Mesenteric fat pad (tissue), 1 donor: ENCODE data around the gene GPATCH8. TPM values are rescaled to one million over a fixed set of nuclear protein-coding genes. Genes with fewer than 3 reads are reported as not detected.

Source experiments
- DNase-seq: peaks from one replicate; pipeline ENCODE4 v3.0.0-alpha.2; 2020; ENCODE audit warnings: low spot score
- total RNA-seq: library from RNA; stranded (reverse); fragmentation: NEBNext Ultra II Directional; extraction: Animal tissue kit (Norgen Biotek cat#: 25700); gene quantifications from one replicate; pipeline ENCODE4 v1.2.1, GENCODE V29; 2021
- donor health status: DM: yes; HTN: yes; CAD: no.

GPATCH8 gene
- total RNA-seq, 1 donor from 2014 or later, result 38.1 TPM

- no peak for DNase-seq
Measured at GRCh38 chr17:44359006-44359405, 144.2 kb downstream of the GPATCH8 start.

DNA sequence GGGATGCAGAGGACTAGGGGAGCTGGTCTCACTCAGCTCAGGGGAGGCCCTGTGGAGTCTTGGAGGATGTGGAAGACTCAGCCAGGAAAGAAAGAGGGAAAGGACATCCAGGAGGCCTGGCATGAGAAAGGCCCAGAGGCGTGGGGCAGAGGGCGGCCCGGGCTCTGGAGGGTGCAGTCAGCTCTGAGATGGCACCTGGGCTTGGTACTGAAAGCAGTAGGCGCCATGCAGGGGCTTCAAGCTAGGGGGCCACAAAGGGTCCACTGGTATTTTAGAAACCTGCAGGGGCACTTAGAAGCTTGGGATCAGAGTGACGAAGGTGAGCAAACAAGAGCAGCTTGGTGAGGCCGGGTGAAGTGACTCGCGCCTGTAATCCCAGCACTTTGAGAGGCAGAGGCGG lies 145.1 kb downstream of the GPATCH8 start:
- no peak for DNase-seq

- DNase-seq, result no peak
Measured at GRCh38 chr17:44356241-44356640, 147.0 kb downstream of the GPATCH8 start.

GRCh38 chr17:44355642-44356099 lies 147.5 kb downstream of the GPATCH8 start:
- DNase-seq, result no peak

- DNase-seq, result no peak
Measured at GRCh38 chr17:44354582-44355561, 148.3 kb downstream of the GPATCH8 start.

DNA sequence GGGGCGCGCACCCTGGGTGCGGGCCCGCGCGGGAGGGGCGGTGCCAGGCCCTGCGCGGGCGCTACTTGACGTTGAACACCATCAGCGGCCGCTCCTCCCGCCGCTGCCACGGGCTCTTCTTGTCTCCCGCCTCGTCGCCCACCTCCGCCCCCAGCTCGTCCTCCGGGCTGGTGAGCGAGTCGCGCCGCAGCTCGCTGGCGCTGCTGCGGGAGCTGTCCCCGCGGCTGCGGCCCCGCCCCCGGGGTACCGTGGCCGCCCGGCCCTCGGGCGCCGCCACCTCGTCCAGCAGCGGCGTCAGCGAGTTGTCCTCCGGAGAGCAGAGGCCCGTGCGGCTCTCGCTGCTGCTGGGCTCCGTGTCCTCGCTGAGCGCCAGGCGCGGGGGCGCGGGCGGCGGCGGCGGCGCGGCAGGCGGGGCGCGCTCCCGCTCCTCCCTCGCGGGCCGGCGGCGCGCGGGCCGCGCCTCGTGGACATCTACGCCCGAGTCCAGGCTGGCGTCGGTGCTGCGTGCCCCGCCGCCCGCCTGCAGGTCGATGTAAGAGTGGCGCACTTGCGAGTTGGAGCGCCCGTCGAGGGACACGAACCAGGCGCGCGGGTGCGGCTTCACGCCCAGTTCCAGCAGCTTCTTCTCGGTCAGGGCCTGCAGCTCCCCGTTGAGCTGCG lies 149.4 kb downstream of the GPATCH8 start:
- no peak for DNase-seq

GRCh38 chr17:44352828-44353671 lies 150.2 kb downstream of the GPATCH8 start:
- no peak for DNase-seq

DNA sequence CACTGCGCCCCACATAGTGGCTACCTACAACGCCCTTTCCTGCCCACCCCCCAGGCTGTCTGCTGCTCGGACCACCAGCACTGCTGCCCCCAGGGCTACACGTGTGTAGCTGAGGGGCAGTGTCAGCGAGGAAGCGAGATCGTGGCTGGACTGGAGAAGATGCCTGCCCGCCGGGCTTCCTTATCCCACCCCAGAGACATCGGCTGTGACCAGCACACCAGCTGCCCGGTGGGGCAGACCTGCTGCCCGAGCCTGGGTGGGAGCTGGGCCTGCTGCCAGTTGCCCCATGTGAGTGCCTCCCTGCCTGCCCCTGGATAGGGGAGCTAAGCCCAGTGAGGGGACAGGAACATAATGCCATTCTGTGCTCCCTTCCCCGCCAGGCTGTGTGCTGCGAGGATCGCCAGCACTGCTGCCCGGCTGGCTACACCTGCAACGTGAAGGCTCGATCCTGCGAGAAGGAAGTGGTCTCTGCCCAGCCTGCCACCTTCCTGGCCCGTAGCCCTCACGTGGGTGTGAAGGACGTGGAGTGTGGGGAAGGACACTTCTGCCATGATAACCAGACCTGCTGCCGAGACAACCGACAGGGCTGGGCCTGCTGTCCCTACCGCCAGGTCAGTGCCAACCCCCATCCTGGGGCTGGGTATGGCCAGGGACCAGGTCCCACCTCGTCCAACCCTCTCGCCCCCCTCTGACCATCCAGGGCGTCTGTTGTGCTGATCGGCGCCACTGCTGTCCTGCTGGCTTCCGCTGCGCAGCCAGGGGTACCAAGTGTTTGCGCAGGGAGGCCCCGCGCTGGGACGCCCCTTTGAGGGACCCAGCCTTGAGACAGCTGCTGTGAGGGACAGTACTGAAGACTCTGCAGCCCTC lies 151.0 kb downstream of the GPATCH8 start:
- DNase-seq, result no peak

GRCh38 chr17:44351464-44351863 lies 151.7 kb downstream of the GPATCH8 start:
- DNase-seq, result no peak

DNA sequence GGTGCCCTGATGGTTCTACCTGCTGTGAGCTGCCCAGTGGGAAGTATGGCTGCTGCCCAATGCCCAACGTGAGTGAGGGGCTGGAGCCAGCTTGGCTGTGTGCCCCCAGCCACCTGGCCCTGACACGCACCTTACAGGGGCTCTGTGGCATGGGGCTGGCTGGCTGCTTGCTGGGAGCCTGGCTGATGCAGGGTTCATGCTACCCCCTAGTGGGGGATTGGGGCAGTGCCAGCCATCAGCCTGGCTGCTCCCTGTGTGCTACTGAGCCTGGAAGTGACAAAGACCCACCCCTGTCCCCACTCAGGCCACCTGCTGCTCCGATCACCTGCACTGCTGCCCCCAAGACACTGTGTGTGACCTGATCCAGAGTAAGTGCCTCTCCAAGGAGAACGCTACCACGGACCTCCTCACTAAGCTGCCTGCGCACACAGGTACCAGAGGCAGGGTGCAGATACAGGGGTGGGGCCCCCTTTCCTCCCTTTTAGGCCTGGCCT lies 152.4 kb downstream of the GPATCH8 start:
- no peak for DNase-seq

DNA sequence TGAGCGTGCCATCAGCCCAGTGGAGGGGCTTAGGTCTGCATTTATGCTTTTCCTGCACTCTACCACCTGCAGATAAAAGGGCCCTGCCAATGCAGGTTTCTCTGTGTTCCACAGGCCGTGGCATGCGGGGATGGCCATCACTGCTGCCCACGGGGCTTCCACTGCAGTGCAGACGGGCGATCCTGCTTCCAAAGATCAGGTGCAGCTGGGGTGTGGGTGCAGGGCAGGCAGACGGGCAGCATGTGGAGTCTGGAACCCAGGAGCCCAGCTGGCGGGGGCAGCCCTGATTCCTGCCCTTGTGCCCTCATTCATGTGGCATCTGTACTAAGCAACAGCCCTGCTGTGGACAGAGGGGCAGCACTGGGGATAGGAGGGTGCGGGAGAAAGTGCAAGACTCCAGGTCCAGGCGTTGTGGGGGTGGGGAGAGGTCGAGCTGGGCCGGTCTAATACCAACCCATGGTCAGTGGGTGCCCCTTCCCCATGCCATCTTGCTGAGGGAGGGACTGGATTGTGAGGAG lies 153.6 kb downstream of the GPATCH8 start:
- DNase-seq, result no peak

GRCh38 chr17:44348988-44349364 lies 154.2 kb downstream of the GPATCH8 start:
- DNase-seq, result no peak

- no peak for DNase-seq
Measured at GRCh38 chr17:44348234-44348987, 154.8 kb downstream of the GPATCH8 start.

Other genes starting within 250 kb of the GPATCH8 start
- 0.35 TPM for gene SLC4A1, start 235.3 kb downstream of the GPATCH8 start, total RNA-seq
- gene RUNDC3A, start 194.8 kb downstream of the GPATCH8 start, total RNA-seq, result 0.13 TPM
- 60.0 TPM for gene SLC25A39, start 178.6 kb downstream of the GPATCH8 start, total RNA-seq
- gene GRN, start 158.1 kb downstream of the GPATCH8 start, total RNA-seq, result 278 TPM
- gene FAM171A2, start 139.6 kb downstream of the GPATCH8 start, total RNA-seq, result 3.0 TPM
- gene ITGA2B, start 113.8 kb downstream of the GPATCH8 start, total RNA-seq, result 1.4 TPM
- gene FZD2, start 54.1 kb upstream of the GPATCH8 start, total RNA-seq, result 3.9 TPM
- gene MEIOC, start 153.1 kb upstream of the GPATCH8 start, total RNA-seq, result not detected
- 16.5 TPM for gene CCDC43, start 186.4 kb upstream of the GPATCH8 start, total RNA-seq
- 5.2 TPM for gene DBF4B, start 205.3 kb upstream of the GPATCH8 start, total RNA-seq